OCI-LY1 (cell line): ENCODE results near the gene PDE4D.

Source experiments
- CTCF ChIP-seq: fragments of 200-600 bp; sonication (generic), shearing (Covaris generic); IDR thresholded peaks from 2 replicates; pipeline ENCODE4 v1.5.1; 2017; ENCODE audit warnings: mild to moderate bottlenecking, antibody characterized with exemption, low read length, moderate library complexity, mixed read lengths
- EZH2 ChIP-seq: fragments of 200-600 bp; sonication (generic), shearing (Covaris generic); IDR thresholded peaks from 2 replicates; pipeline ENCODE4 v1.8.0; 2017; ENCODE audit warnings: borderline replicate concordance, mixed run types, mild to moderate bottlenecking, antibody characterized with exemption, low read length, moderate library complexity, mixed read lengths

GRCh38 chr5:59617186-59617771, 276.2 kb downstream of the PDE4D start:
- TF ChIP-seq CTCF (no peak), EZH2 (no peak)
